HG03064 (cell line): Measurements from ENCODE around the gene RPL3.

Source experiments
- ATAC-seq: cut with Tn5 transposase; IDR thresholded peaks from one replicate; pipeline ENCODE4 v1.9.1; 2021; ENCODE audit warnings: low read depth; ENCODE audit not compliant: unreplicated experiment

Gene RPL3

GRCh38 chr22:39318507-39319283, 728 bp downstream of the RPL3 start:
- peak; percentile 6 for ATAC-seq

- no peak for ATAC-seq
These were observed 1.5 kb downstream of the RPL3 start for GRCh38 chr22:39317775-39318506.

DNA sequence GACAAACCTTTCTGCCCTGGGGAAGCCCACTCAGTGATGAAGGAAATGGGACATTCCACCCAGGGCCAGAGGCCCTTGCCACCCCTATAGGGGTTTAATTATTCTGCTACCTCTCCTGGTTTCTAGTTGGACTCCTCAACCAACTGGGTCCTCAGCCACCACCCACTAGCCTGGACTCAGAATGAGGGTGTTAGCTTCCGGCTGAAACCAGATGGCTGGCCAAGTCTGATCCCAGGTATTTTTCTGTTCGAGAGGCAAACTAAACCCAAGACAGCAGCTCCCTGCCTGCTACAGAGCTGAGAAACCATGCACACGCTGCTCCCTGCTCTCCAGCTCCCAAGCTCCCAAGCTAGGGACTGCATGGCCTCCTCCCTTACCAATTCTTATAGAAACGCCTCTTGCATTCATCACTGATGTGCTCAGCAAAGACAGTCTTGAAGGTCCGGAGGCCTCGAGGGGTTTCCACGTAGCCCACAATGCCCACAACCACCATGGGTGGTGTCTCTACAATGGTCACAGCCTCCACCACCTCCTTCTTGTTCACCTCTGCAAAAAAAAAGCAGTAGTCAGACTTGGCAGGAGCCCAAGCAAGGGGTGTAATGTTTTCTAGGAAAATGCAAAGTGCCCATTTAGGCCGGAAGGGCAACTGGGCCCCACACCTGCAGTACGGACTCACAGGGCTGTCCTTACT, 2.2 kb downstream of the RPL3 start:
- no peak for ATAC-seq

- ATAC-seq: no peak
These were observed 2.9 kb downstream of the RPL3 start for GRCh38 chr22:39316440-39317083.

GRCh38 chr22:39315389-39315788, 4.0 kb downstream of the RPL3 start:
- no peak for ATAC-seq

GRCh38 chr22:39314251-39314971, 5.0 kb downstream of the RPL3 start:
- ATAC-seq: no peak

GRCh38 chr22:39313258-39314001, 6.0 kb downstream of the RPL3 start:
- ATAC-seq: no peak

DNA sequence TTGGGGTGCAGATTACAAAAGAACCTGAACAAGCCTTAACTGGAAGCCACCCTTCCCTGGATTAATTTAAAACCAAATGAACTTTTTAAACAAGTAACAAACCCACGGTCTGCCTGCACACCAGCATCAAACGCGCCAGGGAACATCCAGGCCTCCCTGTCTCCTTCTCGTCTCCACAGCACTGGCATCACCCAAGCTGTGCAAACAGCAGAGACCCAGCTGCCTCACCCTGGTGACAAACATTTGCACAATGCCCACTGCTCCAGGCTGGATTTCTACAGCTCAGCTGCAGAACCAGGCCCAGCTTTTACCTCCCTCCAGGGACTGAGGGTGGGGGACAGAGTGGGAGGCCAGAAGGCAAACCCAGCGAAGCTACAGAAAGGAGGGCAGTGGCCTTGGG, 7.0 kb downstream of the RPL3 start:
- no peak for ATAC-seq

- ATAC-seq: no peak
These were observed 7.6 kb downstream of the RPL3 start for GRCh38 chr22:39311592-39312400.

DNA sequence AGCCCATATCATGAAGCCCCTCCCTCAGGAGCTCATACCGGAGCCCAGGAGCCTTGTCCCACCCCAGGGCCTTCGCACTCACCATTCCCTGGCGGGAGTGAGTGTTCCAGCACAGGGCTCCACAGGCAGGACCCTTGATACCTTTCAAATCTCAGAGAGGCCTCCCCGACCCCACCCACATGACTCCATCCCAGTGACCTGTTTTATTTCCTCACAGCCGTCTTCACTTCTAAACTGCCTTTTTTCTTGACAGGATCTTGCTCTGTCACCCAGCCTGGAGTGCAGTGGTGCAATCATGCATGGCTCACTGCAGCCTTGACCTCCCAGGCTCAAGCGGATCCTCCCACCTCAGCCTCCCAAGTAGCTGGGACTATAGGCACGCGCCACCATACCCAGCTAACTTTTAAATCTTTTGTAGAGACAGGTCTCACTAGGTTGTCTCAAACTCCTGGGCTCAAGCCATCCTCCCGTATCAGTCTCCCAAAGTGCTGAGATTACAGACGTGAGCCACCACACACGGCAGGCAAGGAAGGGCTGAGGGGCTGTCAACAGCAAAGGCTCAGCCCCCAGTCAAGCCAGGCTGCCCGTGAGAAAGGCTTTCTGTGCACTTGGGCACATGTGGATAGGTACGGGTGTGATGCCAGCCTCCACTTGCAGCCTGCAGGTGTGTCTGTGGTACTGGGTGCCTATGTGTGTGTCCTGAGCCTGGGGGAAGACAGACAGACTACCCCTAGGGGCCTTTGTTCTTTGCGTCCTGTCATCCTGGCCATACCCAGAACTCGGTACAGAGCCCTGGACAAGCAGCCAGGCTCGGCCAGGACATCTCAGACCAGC, 9.3 kb downstream of the RPL3 start:
- ATAC-seq: no peak

DNA sequence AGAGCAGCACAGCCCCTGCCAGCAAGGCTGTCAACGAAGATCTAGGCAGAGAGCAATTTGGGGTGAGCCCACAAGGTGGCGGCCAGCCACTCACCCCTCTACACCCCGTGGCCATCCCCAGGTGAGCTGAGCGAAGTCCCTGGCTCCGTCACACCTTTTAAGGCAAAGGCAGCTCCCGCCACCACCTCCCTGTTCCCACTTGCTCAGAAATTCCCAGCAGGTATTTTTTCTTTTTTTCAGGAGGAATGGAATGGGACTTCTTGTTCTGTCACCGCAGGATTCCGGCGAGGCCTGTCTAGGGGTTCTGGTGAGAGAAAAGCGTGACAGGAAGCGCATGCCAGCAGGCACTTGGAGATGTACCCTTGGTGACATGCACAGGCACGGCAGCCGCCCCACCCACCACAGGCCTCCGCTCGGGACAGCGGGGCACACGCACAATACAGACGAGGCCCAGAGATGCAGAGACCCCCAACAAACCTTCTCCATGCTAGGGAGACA, 10.0 kb downstream of the RPL3 start:
- no peak for ATAC-seq

- no peak for ATAC-seq
These were observed 10.6 kb downstream of the RPL3 start for GRCh38 chr22:39308614-39309363.

DNA sequence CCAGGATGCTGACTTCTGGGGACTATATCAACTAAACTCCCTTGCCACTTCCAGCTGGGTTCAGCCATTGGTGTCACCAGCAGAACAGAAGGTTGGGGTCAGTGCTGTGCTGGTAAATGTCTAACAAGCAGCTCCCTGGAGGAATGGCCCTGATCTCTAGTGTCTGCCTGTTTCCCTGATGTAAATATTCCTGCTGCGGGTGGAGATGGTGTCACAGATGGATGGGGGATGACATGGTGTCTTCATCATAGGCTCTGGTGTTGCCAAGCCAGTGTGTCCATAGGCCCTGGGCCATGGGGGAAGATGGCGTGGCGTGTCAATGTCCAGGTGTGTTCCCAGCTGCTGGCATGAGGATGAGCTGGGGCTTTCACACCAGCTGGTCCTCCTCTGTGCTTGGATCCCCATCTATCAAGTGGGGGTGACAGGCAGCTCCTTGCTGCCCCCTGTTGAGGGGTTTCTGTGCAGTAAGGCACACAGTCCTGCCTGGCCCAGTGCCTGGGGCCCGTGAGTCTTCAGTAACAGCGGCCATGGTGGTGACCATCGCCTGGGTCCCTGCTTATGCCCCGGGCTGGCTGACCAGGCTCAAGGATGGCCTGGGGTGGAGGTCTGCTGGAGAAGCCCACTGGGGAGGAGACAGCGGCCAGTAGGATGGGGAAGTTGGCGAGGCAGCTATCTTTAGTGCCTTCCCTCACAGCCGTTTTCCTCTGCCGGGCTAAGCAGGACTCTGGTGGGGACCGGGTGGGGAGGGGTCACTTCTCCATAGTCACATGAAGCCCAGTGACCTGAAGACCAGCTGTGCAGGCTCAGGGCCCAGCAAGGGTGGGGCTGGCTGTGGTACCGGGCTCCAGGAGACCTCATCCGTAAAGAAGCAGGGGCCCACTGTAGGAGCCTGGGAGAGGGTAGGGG, 12.7 kb downstream of the RPL3 start:
- ATAC-seq: no peak

GRCh38 chr22:39303892-39304671, 15.3 kb downstream of the RPL3 start:
- ATAC-seq: no peak

DNA sequence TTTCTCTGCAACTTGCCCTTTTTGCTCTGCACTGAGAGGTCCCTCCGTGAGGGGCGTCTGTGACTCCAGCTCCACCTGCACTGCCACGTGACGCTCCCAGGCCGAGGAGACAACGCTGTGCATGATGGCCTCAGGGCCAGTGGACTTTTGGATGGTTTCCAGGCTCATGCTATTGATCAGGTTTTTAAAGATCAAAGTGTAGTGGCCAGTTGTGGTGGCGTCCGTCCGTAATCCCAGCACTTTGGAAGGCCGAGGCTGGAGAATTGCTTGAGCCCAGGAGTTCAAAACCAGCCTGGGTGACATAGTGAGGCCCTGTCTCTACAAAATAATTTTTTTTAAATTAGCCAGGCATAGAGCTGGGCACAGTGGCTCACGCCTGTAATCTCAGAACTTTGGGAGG, 16.1 kb downstream of the RPL3 start:
- ATAC-seq: no peak
